NCI-H2081 (cell line): Measurements from ENCODE around the gene ZNF511.

Experiments
- DNase-seq, 2 experiments: peaks; one replicate each; lab custom pipeline; 2025; lab: John Stamatoyannopoulos, UW

ZNF511 gene

DNA sequence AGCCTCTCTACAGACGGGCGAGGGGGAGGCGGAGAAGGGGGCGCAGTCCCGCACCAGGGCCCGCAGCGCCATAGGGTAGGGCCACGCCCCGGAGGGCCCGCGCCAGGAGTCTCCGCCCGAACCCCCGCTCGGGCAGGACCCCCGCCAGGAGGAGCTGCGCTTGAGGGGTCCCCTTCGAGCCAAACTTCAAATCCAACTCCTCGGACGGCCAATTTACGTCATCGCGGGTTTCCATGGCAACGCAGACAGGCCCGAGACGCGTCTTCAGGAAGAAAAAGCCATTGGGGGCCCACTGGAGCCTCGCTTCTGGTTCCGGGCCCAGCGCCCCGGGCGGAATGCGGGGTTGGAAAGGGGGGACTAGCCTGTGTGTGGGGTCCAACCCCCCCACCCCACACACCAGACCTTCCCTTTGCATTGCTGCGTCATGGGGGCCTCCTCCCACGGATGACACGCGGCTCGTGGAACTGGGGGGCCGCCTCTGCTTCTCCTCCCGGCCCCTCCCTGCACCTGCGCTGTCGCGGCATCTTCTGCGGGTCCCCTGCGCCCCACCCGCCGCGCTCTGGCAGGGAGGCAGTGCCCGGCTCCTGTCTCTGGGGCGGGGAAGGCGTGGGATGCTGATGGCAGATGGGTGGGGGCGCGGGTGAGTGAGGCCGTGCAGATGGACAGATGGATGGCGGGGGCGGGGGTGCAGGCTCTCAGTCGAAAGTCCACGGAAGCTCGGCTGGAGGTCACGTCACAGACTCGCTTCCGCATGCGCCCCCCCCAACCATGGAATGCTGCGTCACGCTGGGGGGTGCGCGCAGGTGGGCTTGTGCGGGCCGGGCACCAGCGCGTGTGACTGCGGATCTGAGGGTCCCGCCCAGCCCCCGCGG is 26.8 kb downstream of the ZNF511 start:
- no peak for DNase-seq

DNA sequence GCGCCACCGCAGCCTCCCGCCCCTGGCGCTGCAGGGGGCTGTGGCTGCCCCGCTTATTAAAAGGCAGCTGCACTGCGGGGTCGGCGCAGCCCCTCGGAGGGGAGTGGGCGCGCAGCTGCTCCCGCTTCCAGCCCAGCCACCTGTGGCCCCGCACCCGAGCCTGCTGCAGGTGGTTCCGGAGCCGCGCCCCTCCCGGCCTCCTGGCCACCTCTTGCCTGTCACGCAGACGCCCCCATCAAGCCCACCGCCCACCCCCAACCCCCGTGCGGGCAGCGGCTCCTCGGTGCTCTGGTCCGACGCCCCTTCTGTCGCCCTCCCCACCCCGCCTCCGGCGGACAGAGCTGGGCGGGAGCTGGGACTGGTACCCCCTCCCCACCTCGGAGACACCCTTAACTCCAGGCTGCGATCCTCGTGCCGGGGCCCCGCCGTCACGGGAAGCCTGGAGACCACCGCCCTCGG is 27.4 kb downstream of the ZNF511 start:
- no peak for DNase-seq

DNA sequence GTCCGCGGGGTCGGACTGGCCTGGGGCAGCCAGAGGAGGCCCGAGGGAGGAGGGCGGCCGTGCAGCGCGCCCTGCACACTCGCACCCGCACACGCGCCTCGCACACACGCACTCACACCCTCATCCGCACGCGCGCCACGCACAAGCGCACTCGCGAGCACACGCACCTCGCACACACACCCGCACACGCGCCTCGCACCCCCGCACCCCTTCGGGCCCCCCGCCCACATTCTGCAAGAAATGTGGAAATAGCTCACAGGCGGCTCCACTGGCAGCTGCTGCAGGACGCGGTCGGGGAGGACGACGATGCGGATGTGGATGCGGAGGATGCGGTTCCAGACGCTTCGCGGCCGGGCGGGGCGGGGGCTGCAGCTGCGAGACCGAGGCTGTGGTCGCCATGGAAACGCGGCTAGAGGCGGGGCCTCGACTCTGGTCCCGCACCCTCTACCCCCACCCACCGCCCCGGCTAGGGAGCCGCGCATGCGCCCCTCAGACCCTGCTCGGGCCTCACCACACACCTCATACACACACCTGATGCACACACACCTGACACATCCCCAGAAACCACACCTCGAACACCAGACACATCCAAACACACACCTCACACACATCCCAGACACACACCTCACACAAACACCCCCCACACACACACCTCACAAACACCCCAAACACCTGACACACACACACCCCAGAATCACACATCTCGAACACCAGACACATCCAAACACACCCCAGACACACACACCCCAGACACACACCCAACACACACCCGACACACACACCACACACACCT is 28.1 kb downstream of the ZNF511 start, which contains the start of gene CALY:
Gene CALY (minus strand): TSS at position 320 of the 793 bp plus-strand sequence. CDS start 7,907 bp downstream, outside the sequence.
- DNase-seq = no peak

DNA sequence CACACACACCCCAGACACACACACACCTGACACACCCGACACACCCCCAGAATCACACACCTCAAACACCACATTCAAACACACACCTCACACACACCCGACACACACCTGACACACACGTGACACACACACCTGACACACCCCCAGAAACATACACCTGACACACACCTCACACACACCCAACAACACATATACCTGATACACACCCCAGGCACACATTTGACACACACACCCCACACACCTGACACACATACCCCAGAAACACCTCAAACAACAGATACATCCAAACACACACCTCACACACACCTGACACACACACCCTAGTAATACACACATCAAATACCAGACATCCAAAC is 28.6 kb downstream of the ZNF511 start:
- DNase-seq = no peak

DNA sequence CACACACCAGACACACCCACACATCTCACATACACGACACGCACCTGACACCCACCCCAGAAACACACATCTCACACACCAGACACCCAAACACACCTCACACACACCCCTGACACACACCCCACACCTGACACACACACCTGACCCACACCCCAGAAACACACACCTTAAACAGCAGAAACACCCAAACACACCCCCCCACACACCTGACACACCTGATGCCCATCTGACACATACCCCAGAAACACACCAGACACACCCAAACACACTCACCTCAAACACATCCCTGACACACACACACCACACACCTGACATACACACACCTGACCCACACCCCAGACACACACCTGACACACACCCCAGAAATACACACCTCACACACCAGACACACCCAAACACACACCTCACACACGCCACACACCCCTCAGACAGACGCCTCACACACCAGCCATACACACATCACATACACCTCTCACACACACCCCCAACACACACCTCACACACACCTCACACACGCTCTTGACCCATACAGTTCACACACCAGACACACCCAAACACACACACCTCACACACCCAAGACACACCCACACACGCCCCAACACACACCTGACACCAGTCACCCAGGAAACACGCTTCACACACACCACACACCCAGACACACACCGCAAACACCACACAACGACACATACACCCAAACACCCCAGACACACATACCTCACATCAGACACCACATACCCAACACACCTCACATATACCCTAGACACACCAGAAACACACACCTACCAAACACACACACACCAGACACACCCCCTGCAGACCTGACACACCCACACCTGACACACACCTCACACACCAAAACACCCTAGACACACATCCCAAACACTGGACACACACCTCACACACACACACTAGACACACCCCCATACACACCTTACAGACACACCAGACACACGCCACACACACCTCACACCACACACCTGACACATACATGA is 29.7 kb downstream of the ZNF511 start:
- DNase-seq = no peak

DNA sequence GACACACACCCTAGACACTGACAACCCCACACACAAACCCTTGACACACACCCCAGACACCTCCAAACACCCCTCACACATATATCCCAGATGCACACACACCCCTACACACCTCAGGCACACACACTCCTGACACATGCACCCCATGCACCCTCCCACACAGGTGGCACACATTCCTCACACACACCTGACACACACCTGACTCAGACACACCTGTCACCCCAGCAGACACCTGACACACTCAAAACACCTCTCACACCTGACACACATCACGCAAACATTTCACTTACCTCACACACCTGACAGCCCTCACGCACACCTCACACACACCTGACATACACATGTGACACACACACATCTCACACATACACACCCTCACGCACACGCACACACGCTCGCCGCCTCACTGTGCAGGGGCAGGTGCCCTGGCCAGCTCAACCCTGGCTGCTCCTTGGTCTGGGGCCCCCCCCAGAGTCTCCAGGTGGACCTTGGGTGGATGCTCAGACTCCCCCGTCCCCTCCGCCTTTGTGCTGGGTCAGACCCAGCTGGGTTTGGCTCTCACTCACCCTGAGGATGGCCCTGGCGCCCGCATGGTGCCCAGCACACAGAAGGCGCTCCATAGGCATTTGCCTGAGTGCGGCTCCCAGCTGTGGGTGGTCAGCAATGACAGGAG is 31.1 kb downstream of the ZNF511 start:
- no peak for DNase-seq

DNA sequence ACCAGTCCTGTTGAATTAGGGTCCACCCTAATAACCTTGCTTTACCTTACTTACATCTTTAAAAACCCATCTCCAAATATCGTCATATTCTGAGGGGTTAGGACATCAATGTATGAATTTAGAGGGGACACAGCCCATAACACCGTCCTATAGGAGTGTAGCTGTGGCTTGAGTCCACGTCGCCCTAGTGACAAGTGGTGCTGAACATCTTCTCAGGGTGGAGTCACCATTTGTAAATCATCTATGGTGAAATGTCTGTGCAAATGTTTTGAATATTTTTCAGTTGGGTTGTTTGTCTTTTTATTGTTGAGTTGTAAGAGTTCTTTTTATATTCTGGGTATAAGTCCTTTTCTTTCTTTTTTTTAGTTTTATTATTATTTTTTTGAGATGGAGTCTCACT is 33.3 kb downstream of the ZNF511 start:
- DNase-seq = no peak

DNA sequence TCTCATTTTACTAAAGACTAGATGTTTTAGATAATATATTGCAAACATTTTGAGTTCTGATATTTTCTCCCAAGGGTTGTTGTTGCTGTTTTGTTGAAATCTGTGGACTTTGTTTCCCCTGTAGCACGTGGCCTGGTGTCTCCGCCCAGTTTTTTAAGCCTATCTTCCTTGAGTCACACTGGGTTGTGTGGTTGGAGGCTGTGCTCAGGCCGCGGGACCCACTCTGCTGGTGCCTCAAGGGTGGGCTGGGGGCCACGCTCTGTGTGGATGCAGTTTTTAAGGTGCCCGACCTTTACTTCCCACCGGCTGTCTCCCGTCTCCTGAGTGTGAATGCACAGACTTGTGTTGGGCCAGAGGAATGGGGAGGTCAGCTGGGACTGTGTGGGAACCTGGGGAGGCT is 34.2 kb downstream of the ZNF511 start:
- DNase-seq = no peak

DNA sequence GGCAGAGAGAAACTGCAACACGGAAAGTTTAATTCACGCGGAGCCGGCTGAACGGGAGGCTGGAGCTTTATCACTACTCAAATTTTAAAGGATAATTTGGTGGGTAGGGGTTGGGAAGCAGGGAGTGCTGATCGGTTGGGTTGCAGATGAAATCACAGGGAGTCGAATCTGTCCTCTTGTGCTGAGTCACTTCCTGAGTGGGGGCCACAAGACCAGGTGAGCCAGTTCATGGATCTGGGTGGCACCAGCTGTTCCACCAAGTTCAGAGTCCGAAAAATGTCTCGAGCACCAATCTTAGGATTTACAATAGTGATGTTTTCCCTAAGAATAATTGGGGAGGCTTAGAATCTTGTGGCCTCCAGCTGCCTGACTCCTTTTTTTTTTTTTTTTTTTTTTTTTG is 34.8 kb downstream of the ZNF511 start:
- DNase-seq = no peak

DNA sequence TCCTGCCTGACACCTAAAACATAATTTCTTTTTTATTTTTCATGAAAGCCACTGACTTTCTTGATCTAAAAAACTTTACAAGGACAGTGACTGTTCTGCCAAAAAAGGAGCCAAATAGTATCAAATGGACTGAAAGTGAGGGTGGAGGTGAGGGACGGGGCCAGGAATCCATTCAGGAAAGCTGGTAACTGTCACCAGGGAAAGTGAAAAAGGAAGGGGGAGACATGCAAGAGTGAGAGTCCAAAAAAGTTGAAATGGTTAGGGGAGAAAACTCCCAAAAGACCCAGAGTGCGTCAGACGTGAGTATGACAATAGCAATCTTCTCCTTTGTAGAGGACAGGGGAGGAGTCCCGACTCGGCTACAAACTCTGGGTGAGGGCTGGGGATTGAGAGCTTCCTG is 35.5 kb downstream of the ZNF511 start:
- DNase-seq = no peak

DNA sequence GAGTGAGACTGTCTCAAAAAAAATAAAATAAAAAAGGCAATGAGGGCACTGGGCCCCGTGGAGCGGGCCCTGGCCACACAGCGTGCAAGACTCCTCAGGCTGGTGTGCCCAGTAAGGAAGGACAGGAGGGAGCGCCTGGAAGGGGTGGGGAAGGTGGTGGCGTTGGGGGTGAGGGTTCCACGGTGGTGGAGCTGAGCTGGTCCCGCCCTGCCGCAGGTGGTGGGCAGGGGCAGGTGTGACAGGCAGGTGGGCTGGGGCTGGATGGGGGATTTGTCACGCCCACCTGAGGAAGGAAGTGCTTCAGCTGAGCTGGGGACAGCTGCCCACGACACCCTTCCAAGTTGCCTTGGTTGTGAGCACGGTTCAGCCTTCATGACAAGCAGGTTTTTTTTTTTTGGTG is 37.7 kb downstream of the ZNF511 start:
- no peak for DNase-seq

DNA sequence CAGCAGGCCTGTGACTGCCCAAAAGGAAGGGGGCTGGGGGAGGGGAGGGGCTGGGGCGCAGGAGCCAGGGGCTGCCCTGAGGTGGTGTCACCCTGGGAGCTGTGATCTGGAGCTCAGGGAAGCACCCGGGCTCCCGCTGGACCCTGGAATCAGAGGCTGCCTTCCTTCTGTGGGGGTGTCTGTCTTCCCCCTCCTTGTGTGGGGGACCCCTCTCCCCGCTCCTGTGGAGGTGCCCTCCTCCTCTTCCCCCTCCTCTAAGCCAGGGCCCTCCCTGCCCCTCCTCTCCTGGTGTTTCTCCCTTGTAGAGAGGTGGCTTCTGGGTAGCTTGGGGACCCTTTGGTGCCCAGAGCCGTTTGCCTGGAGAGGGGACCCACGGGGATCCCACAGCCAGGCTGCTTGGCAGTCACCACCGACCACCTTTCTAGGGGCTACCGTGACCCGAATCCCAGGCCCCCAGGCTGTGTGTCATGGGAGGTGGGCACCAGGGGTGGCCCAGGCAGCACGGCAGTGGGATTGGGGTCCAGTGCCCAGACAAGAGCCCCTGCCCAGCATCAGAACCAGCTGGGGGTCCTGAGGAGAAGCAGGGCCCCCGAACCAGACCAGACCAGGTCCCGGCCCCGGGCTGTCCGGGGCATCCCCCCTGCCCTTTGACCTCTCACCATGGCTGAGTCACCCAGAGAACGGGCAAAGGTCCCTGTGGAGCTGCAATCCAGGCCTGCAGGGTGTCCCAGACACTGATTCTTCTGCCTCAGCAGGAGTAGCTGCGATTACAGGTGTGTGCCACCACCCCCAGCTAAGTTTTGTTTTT is 39.2 kb downstream of the ZNF511 start:
- no peak for DNase-seq

DNA sequence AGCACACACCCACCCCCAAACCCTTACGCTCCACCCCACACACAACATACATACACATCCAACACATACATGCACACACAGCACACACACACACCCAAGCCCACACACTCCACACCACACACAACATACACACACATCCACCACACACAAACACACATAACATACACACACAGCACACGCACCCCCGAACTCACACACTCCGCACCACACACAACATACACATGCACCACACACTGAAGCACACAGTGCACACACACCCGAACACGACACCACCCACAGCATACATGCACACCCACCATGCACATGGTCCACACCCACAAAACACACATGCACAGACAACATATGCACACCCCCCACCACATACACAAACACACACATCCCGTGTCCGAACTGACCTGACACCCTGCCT is 40.5 kb downstream of the ZNF511 start:
- DNase-seq = no peak

DNA sequence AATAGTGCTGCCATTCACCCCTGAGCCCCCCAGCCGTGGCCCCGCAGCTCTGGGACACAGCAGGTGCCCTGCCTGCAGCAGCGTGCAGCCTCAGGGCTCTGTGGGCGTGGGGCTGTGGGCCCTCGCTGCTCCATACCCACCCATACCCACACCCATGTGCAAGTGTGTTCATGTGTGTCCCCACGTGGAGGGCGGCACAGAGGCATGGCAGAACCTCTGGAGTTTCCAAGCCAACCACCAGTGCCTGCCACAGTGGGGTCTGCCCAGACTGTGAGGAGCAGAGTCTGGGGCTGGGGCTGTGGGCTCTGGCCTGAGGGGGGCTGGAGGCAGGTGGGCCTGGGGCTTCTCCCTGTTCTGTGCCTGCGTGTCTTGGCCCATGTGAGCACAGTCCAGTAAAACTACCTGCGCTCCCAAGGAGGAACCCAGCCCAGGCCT is 40.9 kb downstream of the ZNF511 start:
- no peak for DNase-seq

DNA sequence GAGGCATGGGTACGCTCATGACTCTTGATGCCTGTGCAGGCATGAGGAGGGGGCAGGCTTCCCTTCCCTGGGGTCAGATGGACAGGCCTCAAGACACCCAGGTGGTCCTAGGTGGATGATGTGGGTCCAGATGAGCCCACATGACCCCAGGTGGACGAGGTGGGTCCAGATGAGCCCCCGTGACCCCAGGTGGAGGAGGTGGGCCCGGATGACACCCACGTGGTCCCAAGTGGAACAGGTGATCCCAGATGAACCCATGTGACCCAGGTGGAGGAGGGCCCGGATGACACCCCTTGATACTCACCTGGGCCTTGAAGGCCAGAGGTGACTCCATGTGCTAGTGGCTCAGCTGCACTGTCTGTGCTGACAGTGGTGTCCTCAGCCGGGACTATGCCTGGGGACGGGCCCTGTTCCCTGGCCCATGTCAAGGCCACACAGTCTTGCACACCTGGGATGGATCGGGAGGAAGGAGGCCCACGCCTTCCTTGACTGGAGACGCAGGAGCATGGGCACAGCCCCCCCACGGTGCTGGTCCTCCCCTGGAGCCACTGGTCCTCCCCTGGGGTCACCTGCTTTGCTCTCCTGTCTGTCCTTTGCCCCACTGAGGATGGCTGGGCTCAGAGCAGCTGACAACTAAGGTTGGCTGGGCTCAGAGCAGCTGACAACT is 41.7 kb downstream of the ZNF511 start:
- no peak for DNase-seq

DNA sequence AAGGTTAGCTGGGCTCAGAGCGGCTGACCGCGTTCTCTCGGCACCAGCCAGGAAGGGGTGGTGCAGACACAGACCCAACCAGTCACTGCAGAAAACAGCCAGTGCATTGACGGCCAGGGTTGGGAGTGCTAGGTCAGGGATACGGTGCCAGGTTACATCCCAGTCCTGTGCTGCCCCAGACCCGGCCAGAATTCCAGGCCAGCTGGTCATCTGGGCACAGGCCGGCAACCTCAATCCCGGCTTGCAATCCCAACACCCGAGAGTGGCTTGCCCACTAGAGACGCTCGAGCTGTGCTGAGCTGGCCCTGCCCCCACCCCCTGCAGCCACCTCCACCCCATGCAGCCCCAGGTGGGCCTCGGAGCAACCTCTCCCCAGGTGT is 42.2 kb downstream of the ZNF511 start:
- no peak for DNase-seq

DNA sequence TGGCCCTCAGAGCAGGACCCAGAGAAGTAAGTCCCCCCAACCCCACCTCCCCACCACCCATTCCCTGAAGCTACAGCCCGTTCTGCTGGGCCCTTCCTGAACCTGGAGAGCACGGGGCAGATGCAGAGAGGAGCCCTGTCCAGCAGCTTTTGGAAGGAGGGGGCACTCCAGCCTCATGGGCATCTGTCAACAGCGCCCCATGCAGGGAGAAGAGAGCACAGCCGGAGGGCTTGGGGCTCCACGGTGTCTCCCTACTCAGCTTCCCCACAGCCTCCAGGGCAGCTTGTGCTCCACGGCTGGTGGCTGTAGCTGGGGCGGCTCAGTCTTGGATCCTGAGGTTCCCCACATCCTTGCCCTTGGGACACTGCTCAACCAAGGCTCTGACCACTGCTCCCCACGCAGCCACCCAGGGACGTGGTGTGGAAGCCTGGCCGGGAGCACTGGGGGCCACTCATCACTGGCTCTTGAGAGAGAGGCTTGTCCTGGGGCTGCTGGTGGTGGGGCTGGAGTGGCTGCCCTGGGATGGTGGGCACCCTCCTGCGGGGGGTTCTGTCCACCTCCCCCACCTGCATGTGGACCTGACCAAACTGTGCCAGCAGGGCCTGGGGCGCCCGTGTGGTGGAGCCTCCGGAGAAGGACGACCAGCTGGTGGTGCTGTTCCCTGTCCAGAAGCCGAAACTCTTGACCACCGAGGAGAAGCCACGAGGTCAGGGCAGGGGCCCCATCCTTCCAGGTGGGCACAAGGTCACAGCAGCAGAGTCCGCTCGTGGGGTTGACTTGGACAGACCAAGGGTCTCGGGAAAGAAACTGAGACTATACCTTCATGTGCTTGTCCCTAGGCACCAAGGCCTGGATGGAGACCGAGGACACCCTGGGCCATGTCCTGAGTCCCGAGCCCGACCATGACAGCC is 42.9 kb downstream of the ZNF511 start:
- DNase-seq = no peak

DNA sequence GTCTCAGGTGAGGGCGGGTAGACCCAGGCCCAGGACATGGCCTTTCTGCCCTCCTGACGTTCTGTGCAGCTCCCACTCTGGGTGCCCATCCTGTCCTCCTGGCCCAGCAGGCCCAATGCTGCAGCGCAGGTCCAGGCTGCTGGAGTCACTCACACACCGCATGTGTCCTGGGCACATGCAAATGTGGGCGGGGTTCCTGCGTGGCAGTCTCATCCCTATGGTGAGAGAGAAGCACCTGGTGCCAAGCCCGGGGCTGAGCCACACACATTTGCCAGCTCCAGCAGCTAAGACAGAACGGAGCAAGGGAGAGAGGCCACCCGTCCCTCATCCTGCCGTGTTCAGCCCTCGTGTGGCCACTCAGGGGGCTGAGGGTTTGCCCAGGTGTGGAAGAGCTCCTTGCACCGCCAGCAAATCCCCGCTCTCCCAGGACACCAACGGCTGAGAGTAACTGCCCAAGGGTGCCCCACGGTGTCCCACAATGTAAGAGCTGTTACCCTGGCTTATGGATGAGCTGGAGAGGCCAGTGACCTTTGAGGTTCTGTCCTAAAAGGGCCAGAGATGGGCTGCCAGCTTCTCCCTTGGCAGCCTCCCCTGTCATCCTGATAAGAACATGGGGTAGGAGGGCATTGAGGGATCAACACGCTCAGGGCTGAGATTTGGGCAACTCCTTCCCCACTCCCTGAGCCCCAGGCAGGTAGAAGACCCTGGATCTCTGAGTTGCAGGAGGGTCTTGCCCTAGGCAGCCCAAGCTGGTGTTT is 44.7 kb downstream of the ZNF511 start:
- no peak for DNase-seq
